GM19467 (cell line): ENCODE data around the gene GPC6.
"Not testable (repeated sequence)": the region's sequence is repeated elsewhere in the genome, so short reads cannot be mapped to it uniquely, and the experiment has no call there.

Experiments
- ATAC-seq: cut with Tn5 transposase; IDR thresholded peaks from one replicate; pipeline ENCODE4 v1.9.1; 2021; ENCODE audit warnings: mild to moderate bottlenecking, moderate library complexity; ENCODE audit not compliant: unreplicated experiment

The GPC6 gene

DNA sequence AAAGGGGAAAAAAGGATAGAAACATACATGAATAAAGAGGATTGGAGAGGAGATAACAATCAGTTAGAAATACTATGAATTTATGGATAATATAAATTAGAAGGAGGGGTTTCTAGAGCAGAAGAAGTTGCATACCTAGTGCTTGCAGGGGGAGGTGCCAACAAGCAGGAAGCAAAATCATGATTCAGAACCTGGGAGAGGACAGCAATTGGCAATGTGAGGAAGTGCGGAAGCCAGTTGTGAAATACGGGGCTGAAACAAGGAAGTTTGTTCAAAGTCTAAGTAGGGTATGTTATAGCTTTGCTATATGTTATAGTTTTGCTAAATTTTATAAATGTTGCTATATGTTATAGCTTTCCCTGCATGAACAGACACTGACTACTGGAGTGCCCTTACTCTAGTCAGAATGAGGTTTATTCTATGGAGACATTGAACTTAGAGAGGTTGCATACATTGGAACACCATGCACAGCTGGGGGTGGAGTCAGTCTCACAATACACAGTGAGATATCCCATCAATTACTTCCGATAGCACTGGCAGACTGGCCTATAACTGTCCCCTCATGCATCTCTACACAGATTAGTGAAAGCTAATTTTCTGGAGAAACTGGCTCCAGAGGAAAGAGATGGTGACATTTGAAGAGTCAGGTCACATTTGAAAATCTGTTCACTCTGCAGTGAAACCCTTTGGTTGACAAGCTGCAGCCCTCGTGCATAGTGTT is 92.1 kb downstream of the GPC6 start:
- no peak for ATAC-seq

DNA sequence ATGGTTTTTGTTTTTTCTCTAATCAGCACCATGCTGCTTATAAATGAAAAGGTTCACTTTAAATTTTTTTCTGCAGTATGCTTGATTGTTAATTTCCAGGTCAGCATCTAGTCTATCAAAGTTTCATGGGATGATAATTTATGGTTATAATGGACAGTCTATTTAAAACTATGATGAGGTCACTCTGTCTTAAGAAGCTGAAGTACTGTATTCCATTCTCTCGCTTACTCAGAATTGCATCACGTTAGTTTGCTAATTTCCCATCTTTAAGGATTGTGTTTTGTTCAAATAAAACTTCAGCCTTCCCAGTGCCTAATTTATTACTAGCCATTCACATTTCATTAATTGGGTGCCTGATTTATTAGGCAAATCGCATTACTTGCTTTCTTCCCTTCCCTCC is 94.3 kb downstream of the GPC6 start:
- no peak for ATAC-seq

DNA sequence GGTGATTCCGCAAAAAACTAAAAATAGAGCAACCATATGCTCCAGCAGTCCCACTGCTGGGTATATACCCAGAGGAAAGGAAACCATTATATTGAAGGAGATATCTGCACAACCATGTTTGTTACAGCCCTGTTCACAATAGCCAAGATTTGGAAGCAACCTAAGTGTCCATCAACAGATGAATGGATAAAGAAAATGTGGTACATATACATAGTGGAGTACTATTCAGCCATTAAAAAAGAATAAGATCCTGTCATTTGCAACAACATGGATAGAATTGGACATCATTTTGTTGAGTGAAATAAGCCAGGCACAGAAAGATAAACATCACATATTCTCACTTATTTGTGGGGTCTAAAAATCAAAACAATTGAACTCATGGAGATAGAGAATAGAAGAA is 97.3 kb downstream of the GPC6 start:
- not testable (repeated sequence) for ATAC-seq

DNA sequence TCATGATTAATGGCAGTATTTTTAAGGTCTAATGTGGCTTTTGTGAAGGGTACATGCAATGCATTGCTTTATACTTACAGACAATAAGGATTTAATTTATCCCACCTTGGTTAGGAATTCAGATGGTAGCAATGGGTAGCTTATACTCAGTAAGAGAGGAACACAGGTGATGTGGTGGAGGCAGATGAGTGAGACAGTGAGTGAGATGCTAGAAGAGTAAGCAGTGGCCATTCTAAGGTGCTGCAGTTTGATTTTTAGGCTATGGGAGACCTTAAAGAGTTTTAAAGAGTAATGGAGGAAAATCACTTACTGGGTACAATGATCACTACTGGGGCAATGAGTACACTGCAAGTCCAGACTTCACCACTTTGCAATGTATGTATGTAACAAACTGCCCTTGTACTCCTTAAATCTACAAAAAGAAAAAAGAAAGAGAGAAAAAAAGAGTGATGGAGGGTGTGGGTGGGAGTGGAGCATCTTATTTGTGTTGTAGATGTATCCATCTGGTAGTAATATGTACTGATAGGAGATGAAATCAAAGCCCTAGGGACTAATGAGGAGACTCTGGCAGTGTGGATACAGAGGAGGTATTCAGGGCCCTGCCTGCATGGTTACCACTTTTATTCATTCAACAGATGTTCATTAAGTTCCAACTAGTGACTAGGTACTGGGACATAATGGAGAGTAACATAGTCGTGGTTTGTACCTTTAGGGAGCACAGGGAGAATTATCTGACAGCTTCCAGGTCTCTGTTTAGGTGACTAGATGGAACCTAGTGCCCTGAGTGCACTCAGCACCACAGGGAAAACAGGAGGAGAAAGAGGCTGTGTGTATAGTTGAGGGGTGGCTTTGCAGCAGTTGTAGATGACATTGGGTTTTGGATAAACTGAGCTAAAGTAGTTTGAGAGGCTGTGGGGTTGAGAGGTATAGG is 99.0 kb downstream of the GPC6 start:
- no peak for ATAC-seq

DNA sequence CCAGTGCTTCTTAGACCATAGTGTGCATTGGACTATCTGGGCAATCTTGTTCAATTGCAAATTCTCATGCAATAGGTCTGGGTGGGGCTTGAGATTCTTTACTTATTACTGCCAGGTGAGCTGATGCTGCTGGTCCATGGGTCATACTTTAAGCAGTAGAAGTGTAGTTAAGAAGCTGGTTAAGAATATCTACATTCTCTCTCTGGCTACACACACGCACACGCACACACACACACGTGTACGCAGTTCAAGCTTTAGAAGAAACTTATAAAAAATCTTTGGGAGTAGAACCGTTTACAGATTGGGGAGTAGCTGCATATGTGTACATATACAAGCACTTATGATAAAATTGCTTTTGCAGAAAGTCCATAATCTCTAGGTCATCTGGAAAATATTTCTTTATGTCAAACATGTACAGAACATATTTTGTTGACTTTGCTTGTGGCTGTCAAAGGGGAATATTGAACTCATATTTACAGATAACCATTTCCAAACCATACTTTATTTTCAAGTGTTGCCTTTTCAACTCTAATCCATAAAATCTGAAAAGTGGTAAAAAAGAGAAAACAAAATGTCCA is 99.7 kb downstream of the GPC6 start:
- no peak for ATAC-seq

DNA sequence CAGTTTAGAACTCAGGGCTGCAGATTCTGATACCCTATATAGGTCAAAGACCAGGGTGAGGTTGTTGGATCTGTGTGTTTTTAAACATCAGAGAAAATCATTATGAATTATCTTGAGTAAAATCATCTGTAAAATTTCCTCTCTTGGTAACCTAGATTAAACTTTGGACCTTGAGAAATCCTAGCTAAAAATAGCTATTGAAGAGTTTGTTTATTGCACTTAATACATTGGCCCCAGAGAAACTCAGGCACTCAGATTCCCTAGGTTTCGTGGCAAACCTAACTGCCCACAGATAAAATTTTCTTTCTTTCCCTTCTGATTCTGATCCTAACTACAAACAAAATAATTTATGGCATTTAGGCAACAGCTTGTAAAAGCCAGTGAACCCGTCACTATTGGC is 102.3 kb downstream of the GPC6 start:
- no peak for ATAC-seq

DNA sequence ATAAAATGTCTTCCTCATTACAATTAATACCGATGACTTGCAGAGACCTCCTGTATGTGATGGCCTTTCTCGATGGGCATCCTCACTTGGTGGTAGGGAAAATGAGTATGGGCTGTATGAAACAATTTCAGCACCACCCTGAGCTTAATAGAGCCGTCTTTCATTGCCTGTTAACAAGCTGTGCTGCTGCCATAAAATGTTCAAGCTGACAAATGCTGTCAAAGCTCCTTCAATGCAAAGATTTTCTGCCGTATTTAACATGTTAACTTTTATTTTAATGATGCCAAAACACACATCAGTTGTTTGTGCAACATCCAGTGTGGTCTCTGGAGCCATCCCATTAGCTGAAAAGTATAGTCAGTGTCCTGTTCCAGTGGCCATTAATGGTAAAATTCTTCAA is 110.1 kb downstream of the GPC6 start:
- ATAC-seq, result no peak

DNA sequence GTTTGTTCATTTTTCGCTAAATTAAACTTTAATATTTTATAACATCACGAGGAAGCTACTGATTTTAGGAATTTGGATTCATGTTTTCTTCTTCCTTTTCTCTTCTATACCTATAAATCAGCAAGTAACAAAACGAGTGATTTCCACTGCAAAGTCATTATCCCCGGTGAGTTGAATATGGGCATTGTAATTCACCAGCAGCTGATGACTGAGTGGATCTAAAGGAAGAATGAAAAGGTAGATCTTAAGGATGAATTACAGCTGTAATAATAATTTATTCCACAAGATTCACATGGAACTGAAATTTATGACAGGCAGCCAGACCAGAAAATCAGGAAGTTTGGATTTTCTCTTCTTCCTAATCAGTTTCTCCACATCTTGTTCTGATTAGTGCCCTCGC is 111.4 kb downstream of the GPC6 start:
- no peak for ATAC-seq

DNA sequence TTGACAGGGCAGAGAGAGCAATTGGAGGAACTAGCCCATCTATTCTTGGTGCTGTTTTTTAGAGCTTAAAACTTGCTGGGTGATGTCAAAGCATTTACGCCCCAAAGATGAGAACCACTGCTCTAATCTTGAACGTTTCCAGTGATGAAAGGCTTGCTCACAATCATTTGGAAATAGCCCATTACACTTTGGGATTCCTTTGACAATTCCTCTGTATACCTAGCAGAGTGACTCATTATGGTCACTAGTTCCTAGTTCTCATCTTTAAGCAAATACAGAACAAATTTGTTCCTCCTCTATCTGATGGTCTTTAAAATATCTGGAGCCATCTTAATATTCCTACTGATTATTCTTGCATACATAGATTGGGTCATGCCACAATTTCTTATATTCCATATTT is 112.3 kb downstream of the GPC6 start:
- ATAC-seq, result no peak

DNA sequence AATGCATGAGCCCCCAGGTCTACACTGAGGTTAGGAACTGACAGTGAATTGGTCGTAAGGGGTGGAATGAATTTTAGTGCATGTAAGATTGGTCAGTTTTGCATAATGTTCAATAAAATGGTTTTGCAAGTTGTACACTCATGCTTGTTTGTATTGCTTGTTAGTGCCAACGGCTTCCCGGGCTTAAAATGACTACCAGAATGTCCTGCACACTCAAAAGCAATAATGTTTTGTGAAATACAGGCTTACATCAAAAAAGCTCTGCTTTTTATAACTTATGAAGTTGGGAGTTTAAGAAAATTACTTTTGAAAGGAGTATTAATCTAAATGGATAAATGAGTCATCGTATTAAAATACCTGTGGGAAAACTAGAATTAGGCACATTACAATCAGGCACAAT is 112.9 kb downstream of the GPC6 start:
- ATAC-seq, result no peak

DNA sequence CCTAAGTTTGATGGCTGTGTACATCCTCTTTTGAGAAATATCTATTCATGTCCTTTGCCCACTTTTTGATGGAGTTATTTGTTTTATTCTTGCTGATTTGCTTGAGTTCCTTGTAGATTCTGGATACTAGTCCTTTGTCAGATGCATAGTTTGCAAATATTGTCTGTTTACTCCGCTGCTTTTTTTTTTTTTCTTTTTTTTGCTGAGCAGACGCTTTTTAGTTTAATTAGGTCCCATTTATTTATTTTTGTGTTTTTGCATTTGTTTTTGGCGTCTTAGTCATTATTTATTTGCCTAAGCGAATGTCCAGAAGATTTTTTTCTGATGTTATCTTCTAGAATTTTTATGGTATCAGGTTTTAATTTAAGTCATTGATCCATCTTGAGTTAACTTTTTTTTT is 114.9 kb downstream of the GPC6 start:
- ATAC-seq, result no peak

DNA sequence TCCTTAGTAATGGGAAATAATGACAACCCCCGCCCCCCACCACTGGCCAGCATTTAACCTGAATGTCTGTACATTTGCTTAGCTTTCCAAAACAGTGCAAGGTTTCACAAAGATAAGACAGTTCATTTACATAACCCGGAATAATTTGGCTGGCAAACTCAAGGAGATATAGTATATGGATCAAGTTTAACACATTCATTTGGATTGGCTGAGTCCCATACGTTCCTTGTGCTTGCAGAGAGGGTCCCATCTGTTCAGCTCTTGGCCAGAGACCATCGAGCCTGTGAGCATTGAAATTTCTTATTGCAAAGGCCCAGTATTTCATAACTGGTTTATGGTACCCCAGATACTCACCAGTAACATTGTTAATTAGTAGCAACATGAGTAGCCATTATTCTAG is 116.5 kb downstream of the GPC6 start:
- no peak for ATAC-seq

DNA sequence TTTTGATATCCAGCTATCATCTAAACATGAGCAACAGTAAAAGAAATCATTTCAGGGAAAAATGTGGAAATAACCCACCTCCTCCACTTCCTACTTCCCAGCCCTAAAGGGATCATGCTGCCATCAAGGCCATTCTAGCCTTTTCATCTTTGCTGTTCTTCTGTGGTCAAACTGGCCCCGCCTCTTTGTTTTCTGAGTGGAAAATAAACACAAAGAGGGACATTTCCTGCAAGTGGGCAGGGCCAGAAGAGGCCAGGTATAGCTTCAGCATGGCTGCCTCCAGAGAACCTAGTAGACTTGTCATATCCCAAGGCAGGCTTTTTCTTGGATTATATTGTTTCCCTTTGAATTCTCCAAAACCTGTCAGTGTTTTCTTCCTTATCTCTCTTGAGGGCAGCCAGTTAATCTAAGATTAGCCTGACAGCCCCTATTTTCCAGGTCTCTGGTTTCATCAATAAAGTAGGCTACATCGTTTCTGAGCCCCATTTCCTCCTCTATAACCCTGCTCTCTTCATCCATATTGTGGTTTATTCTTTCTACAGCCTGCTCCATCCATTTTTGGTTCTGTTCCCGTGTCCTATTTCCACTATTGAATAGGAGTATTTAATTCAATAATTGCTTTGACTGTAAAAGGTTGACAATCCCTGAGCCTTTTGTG is 117.6 kb downstream of the GPC6 start:
- no peak for ATAC-seq

DNA sequence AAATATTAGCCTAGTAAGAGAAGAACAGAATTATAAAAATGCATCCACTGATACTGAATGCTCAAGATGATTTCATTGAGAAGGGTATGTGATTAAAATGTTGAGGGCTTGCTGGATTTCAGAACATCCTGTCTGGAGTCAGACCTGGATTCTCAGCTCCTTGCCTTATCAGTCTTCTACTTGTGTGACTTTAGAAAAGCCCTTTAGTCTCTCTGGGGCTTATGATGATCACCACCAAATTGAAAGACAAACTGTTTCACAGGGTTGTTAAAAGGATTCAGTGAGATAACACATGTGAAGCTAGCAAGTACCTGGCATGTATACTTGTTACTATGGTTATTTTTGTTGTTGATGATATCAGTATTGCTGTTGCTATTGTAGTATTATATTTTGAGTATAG is 118.4 kb downstream of the GPC6 start:
- ATAC-seq, result no peak

DNA sequence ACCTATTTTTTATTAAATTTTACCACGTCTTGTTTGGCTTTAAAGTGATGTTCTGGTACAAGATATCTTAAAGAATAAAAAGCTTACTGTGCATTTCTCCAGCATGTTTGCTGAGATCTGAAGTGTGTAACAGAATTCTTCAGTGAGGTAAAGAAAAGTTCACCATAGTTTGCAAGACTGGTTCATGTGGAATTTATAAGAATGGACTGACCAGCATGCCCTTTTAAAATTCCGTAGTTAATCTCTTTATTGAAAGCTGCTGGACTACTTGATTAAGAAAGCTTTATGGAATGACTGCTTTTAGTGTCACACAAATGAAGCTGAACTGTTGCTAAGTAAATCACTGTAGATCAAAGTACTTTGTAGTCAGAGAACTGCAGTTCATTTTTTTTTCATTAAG is 119.2 kb downstream of the GPC6 start:
- ATAC-seq, result no peak

DNA sequence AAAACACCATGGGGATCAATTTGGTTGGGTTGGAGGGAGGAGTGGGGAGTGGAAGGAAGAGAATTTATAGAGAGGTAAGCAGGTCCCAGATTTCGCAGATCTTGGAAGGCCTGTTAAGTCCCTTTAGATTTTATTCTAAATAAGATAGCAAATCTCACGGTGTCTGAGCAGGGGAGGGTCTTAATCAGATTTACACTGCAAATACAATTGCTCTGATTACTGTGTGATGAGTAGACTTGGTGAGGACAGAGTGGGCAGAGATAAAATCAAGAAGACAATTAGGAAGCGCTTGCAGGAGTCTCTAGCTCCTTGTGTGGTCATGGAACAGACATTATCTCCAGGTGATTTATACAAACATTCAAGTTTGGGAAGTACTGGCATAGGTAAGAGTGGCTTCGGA is 126.0 kb downstream of the GPC6 start:
- ATAC-seq, result no peak

DNA sequence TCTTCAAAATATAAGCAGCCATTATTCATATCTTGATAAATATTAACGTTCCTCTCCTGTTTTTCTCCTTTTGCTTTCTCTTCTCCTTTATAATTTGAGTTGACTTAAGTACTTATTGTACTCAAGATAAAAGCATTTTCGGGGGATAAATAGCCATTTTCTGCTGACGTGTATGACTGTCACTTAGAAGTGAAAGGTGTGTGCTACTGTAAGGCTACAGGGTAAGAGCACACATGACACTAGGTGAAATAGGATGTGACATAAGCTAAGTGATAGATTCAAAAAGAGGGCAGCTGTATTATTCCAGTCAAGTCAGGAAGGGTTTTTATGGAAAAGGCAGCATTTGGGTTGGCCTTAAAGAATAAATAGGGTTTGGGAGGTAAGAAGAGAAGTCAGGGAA is 128.5 kb downstream of the GPC6 start:
- no peak for ATAC-seq

DNA sequence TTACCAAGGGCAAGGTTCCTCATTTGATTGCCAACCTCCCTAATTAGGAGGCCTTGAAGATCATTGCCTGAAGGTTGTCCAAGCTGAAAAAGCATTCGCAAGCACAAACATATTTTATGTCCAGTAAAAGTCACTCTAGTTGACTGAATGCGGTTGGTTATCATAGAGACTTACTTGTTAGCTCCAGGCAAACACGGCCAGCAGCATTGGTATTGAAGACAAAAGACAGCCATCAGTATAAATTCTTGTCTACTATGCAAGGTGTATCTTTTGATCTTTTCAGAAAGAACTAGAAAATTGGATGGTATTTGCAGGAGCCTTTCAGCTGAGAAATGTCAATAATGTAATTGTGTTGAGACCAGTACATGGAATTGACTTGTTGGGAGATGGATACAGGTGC is 129.9 kb downstream of the GPC6 start:
- no peak for ATAC-seq

DNA sequence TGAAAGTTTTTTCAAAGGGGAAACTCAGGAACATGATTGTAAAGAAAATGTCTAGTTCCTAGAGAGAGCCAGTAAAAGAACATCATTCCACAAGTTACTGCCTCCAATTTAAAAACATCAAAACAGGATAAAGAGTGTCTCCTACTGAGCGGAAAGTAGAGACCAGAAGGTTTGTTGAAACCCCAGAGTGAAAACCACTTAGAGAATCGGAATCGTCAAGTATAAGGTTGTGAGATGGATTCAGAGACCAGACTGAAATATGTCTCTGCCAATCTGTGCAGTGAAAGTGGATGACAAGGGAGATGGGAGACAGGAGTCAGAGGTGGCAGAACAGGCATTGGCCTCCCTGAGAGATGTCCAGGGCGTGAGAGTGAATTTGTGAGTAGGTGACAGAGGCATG is 133.4 kb downstream of the GPC6 start:
- no peak for ATAC-seq

DNA sequence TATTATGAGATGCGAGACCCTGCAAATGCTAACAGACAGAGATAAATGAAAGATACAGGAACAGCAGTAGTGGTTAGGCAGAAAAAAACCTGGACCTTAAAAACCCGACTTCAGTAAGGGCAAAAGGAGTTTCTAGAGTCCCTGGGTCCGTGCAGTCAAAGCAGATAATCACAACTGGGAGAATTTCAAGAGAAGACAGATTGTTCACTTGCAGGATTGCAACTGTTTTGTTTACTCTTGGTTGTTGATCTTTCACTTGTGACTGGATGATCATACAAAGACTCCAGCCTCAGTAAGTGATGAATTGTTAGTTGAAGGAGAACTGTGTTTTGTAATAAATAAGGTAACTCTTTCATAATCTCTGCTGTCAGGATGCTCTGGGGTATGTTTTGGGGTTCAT is 135.1 kb downstream of the GPC6 start:
- no peak for ATAC-seq

DNA sequence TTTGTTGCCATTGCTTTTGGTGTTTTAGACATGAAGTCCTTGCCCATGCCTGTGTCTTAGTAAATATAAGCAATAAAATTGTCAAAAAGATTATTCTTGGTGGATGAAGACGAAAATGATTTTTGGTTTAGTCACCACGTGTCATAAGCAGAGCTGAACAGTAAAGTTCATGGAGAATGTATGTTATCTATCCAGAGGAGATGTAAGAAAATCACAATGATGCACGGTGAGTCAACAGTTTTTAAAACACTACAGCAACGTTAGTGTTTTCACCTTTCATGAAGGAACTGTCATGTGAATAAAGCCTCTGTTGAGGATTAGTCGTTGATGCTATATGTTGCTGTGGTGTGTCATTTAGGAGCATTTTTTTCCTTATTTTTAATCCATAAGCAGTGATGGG is 137.6 kb downstream of the GPC6 start:
- no peak for ATAC-seq

DNA sequence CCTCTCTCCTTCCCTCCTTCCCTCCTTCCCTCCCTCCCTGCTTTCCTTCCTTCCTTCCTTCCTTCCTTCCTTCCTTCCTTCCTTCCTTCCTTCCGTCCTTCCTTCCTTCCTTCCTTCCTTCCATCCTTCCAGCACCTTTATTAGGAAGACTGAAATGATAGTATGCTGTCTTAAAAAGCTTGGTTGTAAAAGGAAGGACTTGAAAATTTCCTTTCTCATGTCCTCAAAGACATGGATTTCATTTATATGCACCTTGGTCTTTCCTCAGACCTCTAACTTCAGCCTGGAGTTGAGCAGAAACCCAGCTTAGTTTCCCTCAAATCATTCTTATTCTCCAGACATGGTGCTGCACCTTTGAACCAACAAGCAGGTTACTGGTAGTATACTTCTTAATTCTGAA is 141.7 kb downstream of the GPC6 start:
- no peak for ATAC-seq
